Measurements from ENCODE around the gene RWDD1. TPM values are rescaled to one million over a fixed set of nuclear protein-coding genes. Genes with fewer than 3 reads are reported as not detected.
"Not testable (repeated sequence)": the region's sequence is repeated elsewhere in the genome, so short reads cannot be mapped to it uniquely, and the experiment has no call there.

The RWDD1 gene
- total RNA-seq, 2 experiments from 2014 or later = 51.0 to 52.4 TPM

DNA sequence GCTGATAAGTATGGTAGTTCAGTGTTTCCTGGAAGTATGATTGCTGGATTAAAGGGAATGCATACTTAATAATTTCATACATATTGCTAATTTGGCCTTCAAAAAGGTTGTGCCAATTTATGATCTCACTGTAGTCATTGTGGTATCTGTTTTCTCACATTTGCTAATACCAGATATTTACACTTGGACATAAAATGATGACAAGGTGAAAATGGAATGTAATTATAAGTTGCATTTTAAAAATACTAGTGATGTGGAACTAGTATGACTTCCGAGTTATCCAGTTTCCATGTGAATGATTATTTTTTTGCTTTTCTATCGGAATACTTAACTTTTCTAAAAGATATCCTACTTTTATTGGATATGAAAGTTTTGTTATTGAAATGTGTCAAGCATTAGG is 15.4 kb downstream of the RWDD1 start:
- ChIA-PET POLR2A (no interaction called here), CTCF (no interaction called here)

DNA sequence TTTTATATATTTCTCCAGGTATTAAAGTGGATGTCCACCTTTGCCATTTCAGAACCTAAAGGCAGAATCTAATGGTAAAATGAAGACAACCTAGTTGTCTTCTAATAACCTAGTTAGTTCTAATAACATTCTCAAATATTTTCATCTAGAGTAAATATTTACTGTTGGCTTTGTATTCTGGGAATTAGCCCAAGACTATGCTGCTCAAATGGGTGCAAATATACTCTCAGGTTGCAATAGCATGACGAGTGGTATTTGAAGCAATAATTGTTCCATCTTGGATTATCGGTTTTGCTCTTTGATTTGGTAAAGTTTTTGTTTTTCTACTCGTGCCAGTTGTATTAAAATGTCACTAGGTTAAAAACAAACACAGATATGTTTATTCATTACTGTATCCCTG is 23.9 kb downstream of the RWDD1 start:
- CTCF ChIA-PET = no interaction called here

DNA sequence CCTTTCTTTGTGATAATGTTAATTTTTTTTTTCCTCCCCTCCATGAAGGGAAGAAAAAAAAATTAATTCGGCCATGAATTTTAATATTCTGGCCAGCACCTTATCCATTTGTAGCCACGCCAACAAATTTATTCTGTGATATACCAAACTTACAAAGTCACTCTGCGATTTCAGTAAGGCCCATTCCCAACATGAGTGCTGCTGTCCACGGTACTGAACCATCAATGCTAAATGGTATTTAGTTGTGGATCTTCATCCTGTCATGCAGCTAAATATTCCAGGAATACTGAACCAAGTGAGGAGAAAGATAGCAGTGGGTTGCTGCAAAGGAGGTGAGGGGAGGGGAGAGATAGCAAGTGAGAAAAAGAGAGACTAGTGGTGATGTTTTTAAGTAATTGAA is 25.5 kb downstream of the RWDD1 start:
- CTCF ChIA-PET = no interaction called here
- POLR2A ChIA-PET = no interaction called here

More for the DNA sequence above, 23.9 kb downstream of the RWDD1 start:
- POLR2A ChIA-PET = no interaction called here

DNA sequence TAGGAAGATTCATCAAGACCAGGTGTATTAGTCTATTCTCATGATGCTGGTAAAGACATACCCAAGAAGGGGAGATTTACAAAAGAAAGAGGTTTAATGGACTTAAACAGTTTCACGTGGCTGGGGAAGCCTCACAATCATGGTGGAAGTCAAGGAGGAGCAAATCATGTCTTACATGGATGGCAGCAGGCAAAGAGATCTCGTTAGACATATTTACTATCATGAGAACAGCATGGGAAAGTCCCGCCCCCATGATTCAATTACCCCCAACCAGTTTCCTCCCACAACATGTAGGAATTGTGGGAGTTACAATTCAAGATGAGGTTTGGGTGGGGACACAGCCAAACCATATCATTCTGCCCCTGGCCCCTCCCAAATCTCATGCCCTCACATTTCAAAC is 32.6 kb downstream of the RWDD1 start:
- CTCF ChIA-PET, POLR2A ChIA-PET: not testable (repeated sequence)

DNA sequence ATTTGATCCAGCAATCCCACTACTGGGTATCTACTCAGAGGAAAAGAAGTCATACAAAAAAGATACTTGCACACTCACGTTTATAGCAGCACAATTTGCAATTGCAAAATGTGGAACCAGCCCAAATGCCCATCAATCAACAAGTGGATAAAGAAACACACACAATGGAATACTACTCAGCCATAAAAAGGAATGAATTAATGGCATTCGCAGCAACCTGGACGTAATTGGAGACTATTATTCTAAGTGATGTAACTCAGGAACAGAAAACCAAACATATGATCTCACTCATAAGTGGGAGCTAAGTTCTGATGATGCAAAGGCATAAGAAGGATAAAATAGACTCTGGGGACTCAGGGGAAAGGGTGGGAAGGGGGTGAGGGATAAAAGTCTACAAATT is 33.6 kb downstream of the RWDD1 start:
- POLR2A ChIA-PET, CTCF ChIA-PET: not testable (repeated sequence)

DNA sequence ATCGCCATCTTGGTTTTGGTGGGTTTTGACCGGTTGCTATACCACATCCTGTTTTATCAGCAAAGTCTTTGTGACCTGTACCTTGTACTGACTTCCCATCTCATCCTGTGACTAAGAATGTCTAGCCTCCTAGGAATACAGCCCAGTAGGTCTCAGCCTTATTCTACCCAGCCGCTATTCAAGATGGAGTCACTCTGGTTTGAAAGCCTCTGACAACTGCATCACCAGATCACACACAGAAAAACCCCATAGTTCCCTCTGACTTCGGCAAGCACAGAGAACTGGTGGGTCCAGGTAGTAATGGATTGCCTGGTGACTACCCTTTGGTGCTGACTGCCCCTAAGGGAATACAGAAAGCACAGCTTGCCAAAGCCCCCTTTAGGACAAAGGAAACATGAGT is 34.6 kb downstream of the RWDD1 start:
- ChIA-PET CTCF (no interaction called here), POLR2A (no interaction called here)

DNA sequence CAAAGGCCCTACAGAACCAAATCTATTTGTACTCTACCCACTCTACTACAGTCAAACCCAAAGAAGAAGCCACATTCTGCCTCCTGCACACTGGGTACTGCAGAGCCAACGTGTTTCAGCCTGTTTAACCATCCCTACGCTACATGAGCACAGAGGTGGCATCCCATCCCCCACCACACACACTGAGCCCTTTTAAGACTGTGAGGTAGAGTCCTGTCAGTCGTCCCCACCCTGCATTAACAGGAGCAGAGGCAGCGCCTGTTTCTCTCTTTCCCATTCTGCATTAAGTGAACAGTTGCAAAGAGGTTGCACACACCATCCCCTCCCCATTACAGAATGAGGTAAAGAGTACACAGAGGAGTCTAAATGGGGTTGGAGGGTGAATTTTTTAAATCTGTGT is 39.8 kb downstream of the RWDD1 start:
- CTCF ChIA-PET = no interaction called here
- POLR2A ChIA-PET = no interaction called here

DNA sequence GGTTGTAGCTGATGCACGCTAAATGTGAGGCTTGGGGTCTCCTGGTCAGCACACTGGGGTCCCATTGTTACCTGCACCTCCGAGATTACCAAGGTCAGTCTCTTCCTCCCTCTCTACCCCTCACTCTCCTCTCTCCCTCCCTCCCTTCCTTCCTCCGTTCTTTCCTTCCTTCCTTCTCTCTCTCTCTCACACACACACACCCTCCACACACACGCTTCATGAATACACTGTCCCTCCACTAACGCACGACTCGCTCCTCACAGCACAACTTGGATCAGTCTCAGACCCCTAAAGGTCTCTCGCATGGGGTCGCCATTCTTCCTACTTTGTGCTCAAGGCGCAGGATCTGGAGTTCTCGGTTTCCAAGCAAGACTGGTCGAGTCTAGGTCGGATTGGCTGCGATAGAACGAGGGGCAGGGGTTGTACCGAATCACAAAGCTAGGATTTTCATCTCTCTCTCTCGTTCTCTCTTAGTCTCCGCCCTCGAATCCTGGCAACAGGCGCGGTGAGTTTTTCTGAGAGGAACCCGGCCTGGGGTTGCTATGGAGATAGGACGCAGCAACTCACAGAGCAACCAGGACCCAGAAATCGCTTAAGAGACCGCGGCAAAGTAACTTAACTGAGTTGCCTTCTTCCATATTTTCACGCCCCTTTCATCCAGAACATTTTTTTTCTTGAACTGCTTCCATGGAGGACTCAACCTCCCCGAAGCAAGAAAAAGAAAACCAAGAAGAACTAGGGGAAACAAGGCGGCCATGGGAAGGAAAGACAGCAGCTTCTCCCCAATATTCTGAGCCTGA is 44.8 kb downstream of the RWDD1 start, which contains the start of gene RSPH4A:
RSPH4A (plus strand) TSS at position 543 of the 800 bp plus-strand sequence; CDS start at position 688, 145 bp downstream.
- ChIA-PET POLR2A (no interaction called here), CTCF (interaction anchor here (1.7 kb wide), 1 partner anchor 44 kb away, joined by 5 read pairs; the partner anchor contains the start of gene RWDD1)

DNA sequence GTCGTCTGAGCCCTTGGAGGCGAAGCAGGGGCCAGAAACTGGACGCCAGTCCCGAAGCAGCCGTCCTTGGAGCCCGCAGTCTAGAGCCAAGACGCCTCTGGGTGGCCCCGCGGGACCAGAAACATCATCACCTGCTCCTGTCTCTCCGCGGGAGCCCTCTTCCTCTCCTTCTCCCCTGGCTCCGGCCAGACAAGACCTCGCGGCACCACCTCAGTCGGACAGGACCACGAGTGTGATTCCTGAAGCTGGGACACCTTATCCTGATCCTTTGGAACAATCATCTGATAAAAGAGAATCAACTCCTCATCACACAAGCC is 45.4 kb downstream of the RWDD1 start:
- ChIA-PET POLR2A (no interaction called here), CTCF (interaction anchor here (1.7 kb wide), 1 partner anchor 45 kb away, joined by 5 read pairs; the partner anchor contains the start of gene RWDD1)

DNA sequence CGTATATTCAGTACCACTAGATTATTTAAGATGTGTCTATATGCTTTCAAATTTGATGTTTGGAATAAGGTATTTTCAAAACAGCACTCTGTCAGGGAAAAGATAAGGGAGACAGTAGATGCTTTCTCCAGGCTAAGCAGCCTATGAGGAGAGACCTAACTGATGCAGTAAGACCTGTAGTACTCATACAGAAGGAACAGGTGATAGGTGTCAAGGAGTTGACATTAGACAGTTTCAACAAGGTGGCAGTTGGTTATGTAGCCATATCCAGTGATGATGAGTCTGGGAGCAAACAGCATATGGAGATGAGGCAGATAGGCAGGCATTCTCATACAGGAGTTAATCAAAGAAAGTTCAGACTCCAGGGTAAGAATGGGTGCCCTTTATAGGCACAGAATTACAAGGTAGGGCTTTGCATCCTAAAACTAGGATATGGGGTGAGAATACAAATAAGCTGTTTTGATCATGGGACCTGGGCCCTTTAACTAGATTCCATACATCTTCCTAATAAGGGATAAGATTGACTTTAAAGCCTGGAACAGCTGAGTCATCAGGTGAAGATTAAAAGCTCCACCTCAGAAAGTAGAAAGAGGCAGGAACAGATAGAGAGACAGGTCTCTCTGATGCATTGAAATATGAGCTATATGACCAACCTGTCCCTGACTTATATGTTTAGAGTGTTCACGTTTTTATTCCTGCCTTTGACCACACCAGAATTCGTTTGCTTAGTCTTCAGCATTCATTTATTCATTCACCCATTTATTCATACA is 52.9 kb downstream of the RWDD1 start:
- ChIA-PET CTCF (no interaction called here), POLR2A (no interaction called here)

DNA sequence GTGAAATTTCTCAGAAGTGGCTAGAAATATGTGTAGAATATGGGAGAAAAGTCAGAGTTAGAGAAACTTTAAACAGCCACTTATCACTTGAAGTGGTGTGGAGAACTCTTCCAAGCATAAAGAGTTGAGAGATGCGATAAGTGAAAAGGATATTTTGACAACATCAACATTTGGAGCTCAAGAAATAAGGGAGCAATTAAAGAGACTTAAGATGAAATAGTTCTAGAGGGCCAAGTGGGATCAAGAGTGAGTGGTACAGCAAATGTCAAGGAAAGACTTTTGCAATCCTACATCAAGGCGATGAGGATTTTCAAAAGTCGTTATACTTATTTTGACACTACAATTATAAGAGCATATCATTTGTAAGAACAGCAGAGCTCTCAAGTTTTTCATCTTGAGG is 54.6 kb downstream of the RWDD1 start:
- ChIA-PET CTCF (no interaction called here), POLR2A (no interaction called here)

DNA sequence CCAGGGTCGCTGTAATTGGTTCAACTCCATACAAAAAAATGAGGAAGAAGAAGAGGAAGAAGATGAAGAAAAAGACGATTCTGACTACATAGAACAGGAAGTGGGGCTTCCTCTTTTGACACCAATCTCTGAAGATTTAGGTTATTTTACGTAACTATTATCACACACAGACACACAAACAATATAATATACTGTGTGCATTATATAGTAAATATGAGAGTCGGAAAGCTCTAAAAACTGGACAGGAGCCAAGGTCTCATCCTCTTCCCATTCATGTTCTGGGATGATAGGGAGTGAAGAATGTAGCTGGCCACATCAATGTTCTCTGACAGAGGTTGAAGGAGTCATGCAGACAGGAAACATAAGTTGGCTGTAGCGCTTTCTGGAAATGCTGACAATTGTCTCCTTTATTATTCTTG is 58.3 kb downstream of the RWDD1 start:
- CTCF ChIA-PET = interaction anchor here (0.5 kb wide), 1 partner anchor 16 kb away, joined by 3 read pairs; no protein-coding TSS in a partner anchor

DNA sequence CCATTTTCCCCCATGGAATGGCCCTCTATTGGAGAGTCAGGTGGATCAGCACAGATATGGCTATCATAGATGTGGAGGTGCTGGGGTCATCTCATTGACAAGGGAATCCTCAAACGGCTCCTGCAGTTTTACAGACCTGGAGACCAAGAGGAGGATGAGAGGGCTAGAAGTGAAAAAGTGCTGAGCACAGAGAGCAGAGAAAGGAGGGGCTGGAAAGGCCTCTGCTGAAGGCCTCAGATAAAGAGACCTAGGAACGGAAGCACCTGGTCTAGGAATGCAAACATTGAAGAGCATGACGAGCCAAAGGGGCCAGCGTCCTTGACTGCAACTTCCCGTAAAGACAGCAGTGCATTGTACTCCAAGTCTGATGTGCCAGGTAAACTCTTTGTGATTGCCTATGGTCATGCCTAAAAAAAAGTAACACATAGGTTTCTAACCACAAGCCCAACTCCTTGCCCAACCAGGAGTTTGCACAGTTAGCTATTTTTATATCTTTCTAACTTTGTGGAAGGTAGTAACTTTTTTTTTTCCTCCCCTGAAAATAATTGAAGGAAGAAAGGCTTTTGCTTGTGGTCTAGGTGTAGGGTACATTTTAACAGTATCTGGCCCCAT is 60.2 kb downstream of the RWDD1 start:
- ChIA-PET POLR2A (no interaction called here), CTCF (interaction anchor here (1.3 kb wide), 1 partner anchor 15 kb away, joined by 3 read pairs; no protein-coding TSS in a partner anchor)

More for the DNA sequence above, 58.3 kb downstream of the RWDD1 start:
- POLR2A ChIA-PET = no interaction called here

DNA sequence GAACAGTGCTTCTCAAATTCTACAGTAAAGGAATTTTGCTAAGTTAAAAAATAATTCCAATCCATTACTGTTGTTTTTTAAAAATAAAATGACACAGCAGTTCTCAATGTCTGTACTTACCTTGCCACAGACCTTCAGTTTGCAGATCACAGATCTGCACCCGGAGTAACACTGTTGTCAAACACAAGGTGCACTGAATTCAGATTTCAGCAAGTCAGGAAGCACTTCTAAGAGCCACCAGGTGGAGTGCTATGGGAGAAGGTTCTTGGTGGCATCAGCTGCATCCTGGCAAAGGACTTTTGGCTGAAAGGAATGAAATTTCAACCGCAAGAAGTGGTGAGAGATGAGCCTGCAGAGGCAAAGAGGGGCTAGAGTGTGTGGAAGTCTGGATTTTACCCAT is 62.4 kb downstream of the RWDD1 start:
- ChIA-PET CTCF (no interaction called here), POLR2A (no interaction called here)

Other genes with a start within 250 kb of the RWDD1 start
- 1 to 10 TPM; 6.7 to 7.8 TPM for gene DSE, start 200.6 kb upstream of the RWDD1 start, total RNA-seq
- 1 to 10 TPM; 5.0 to 5.3 TPM for gene CALHM6, start 110.1 kb upstream of the RWDD1 start, total RNA-seq
- not detected for gene CALHM5, start 59.9 kb upstream of the RWDD1 start, total RNA-seq
- not detected for gene TRAPPC3L, start 25.8 kb upstream of the RWDD1 start, total RNA-seq
- gene CALHM4, start 17.8 kb upstream of the RWDD1 start, total RNA-seq = not detected
- under 1 TPM in 1 of 2 experiments, not detected in 1; 0.08 TPM for gene RSPH4A, start 45.0 kb downstream of the RWDD1 start, total RNA-seq
- gene ZUP1, start 97.3 kb downstream of the RWDD1 start, total RNA-seq = 10 to 100 TPM; 15.7 to 19.3 TPM
- 10 to 100 TPM in 1 of 2 experiments, 1 to 10 TPM in 1; 6.9 to 11.0 TPM for gene KPNA5, start 109.7 kb downstream of the RWDD1 start, total RNA-seq
- not detected for gene FAM162B, start 194.2 kb downstream of the RWDD1 start, total RNA-seq